Transverse colon (tissue), 4 donors: Measurements from ENCODE around the gene ZNF417.
"Not testable (repeated sequence)": the region's sequence is repeated elsewhere in the genome, so short reads cannot be mapped to it uniquely, and the experiment has no call there.

Experiments used
- EP300 ChIP-seq: sonication (generic); formaldehyde crosslinking; IDR thresholded peaks from one replicate; pipeline ENCODE4 v1.6.1; 2017; ENCODE audit warnings: antibody characterized with exemption, low read depth
- POLR2A ChIP-seq: fragments of 450-650 bp; IDR thresholded peaks from one replicate; pipeline ENCODE4 v1.6.1; 2016; ENCODE audit warnings: antibody characterized with exemption, mild to moderate bottlenecking, moderate library complexity
- POLR2AphosphoS5 ChIP-seq, 3 donors: sonication (generic); formaldehyde crosslinking; IDR thresholded peaks; one replicate each; pipeline ENCODE4 v1.6.1; 2016; ENCODE audit warnings: antibody characterized with exemption in 3 of 3
- TF ChIP-seq, protein P1 (sequence below), 5 experiments: fragments of 200-600 bp in 3 of 5; fragments of 450-650 bp in 2 of 5; sonication (generic) in 3 of 5; IDR thresholded peaks; 1 replicate in 2 of 5; 2 replicates in 3 of 5; pipeline ENCODE4 v1.5.1; 2016 to 2017; ENCODE audit warnings: antibody characterized with exemption in 5 of 5, inconsistent platforms in 3 of 5, mild to moderate bottlenecking in 2 of 5, moderate library complexity in 1 of 5

GRCh38 chr19:57873883-57874799, 42.3 kb downstream of the ZNF417 start:
- TF ChIP-seq, protein P1, sequence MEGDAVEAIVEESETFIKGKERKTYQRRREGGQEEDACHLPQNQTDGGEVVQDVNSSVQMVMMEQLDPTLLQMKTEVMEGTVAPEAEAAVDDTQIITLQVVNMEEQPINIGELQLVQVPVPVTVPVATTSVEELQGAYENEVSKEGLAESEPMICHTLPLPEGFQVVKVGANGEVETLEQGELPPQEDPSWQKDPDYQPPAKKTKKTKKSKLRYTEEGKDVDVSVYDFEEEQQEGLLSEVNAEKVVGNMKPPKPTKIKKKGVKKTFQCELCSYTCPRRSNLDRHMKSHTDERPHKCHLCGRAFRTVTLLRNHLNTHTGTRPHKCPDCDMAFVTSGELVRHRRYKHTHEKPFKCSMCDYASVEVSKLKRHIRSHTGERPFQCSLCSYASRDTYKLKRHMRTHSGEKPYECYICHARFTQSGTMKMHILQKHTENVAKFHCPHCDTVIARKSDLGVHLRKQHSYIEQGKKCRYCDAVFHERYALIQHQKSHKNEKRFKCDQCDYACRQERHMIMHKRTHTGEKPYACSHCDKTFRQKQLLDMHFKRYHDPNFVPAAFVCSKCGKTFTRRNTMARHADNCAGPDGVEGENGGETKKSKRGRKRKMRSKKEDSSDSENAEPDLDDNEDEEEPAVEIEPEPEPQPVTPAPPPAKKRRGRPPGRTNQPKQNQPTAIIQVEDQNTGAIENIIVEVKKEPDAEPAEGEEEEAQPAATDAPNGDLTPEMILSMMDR (IDR thresholded peaks at IDR 0.05): not testable (repeated sequence)
- not testable (repeated sequence) for TF ChIP-seq POLR2A; POLR2AphosphoS5 (IDR thresholded peaks at IDR 0.05); EP300
